Measurements from ENCODE around the gene PRKX.
"Not testable (repeated sequence)": the region's sequence is repeated elsewhere in the genome, so short reads cannot be mapped to it uniquely, and the experiment has no call there.

Gene PRKX

DNA sequence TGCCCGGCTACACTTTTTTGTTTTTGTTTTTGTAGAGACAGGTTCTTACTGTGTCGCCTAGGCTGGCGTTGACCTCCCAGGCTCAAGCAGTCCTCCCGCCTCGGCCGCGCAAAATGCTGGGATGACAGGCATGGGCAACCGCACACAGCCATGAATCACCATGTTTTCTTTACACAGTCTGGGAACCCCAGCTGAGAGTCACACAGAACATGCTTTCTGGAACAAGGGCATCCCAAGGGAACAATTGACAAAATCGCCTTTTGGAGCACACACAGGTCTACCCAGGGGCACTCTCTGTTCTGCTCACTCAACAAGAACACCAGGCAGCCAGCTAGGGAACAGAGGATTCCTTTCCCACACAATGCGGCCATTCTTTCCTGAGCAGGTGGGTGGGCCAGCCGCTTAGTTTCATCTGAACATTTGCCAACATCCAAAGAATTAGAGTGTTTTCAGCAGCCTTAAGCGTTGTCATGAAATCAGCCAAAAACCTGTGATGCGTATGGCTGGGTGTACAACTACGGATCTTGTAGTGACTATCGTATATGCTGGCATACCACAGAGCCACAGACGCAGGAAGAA lies 15.7 kb downstream of the PRKX start:
- no peak for DNase-seq
- Mint-ChIP-seq H3K36me3 (ENCODE audit: low read depth) (peaks cover 42% of the 10 kb centered on the region), H3K27me3 (no peaks in the 10 kb centered on the region), H3K27ac (peak overlapping the region; percentile 18), H3K4me3 (no peak overlapping the region), H3K4me1 (ENCODE audit: low read depth) (peaks cover 71% of the 10 kb centered on the region), H3K9me3 (no peaks in the 10 kb centered on the region)

DNA sequence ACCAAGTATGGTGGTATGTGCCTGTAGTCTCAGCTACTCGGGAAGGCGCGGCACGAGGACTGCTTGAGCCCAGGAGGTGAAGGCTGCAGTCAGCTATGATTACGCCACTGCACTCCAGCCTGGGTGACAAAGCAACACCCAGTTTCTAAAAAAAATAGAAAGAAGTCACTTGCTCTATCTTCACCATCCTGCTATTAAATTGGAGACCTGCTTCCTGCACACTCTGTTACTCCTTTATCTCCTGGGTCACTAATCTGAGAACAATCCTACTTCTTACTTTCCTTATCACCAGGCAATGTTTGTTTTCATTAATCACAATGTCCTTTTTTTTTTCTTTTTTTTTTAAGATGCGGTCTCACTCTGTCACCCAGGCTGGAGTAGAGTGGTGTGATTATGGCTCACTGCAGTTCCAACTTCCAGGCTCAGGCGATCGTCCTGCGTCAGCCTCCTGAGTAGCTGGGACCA lies 16.2 kb downstream of the PRKX start:
- H3K27ac Mint-ChIP-seq, result peak overlapping the region; percentile 18
- H3K4me3 Mint-ChIP-seq, result no peak overlapping the region
- H3K36me3 Mint-ChIP-seq (ENCODE audit: low read depth), result peaks cover 43% of the 10 kb centered on the region
- no peaks in the 10 kb centered on the region for H3K9me3 Mint-ChIP-seq
- H3K4me1 Mint-ChIP-seq (ENCODE audit: low read depth), result peaks cover 73% of the 10 kb centered on the region
- no peaks in the 10 kb centered on the region for H3K27me3 Mint-ChIP-seq
- DNase-seq, result no peak

DNA sequence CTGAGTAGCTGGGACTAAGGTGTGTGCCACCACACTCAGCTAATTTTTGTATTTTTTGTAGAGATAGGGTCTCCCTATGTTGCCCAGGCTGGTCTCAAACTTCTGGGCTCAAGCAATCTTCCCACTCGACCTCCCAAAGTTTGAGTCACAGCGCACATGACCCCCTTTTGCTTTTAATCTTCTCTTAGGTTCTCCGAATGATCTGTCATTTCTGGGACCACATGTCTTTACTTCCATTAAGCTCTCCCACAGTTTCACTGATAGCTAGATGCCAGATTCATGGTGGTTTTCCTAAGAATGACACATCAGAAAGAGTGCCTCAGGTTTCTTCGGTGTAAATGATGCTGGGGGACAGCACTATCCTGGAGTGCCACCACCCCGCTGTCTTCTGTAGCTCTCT lies 17.9 kb downstream of the PRKX start:
- H3K36me3 Mint-ChIP-seq (ENCODE audit: low read depth), result peaks cover 29% of the 10 kb centered on the region
- H3K27me3 Mint-ChIP-seq, result no peaks in the 10 kb centered on the region
- H3K4me3 Mint-ChIP-seq, result no peak overlapping the region
- peaks cover 67% of the 10 kb centered on the region for H3K4me1 Mint-ChIP-seq (ENCODE audit: low read depth)
- H3K27ac Mint-ChIP-seq, result peak overlapping the region; percentile 79
- no peak for DNase-seq
- H3K9me3 Mint-ChIP-seq, result no peaks in the 10 kb centered on the region

GRCh38 chrX:3690140-3690539 lies 23.3 kb downstream of the PRKX start:
- Mint-ChIP-seq H3K27ac (peak overlapping the region; percentile 33), H3K4me1 (ENCODE audit: low read depth) (peaks cover 47% of the 10 kb centered on the region), H3K36me3 (ENCODE audit: low read depth) (peaks cover 15% of the 10 kb centered on the region), H3K4me3 (no peak overlapping the region), H3K9me3 (no peaks in the 10 kb centered on the region), H3K27me3 (no peaks in the 10 kb centered on the region)
- no peak for DNase-seq

DNA sequence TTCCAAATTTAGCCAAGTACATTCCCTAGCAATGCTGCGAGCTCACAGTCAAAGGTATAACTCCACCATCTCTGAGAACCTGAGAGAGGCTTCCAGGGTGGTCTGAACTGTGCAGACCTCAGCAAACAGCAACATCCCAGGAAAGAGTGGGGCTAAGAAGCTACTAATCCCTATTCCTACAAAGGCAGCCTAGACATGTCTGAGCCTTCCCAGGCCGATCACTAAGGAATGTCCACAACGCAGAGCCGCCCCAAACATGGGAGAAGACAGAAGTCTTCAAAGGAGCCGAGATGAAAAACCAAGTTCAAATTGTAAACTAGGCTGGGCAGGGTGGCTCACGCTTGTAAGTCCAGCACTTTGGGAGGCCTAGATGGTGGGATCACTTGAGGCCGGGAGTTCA lies 30.2 kb downstream of the PRKX start:
- not testable (repeated sequence) for DNase-seq; H3K4me3 Mint-ChIP-seq; H3K27ac Mint-ChIP-seq; H3K36me3 Mint-ChIP-seq (ENCODE audit: low read depth); H3K9me3 Mint-ChIP-seq; H3K27me3 Mint-ChIP-seq
- peaks cover 37% of the 10 kb centered on the region for H3K4me1 Mint-ChIP-seq (ENCODE audit: low read depth)

DNA sequence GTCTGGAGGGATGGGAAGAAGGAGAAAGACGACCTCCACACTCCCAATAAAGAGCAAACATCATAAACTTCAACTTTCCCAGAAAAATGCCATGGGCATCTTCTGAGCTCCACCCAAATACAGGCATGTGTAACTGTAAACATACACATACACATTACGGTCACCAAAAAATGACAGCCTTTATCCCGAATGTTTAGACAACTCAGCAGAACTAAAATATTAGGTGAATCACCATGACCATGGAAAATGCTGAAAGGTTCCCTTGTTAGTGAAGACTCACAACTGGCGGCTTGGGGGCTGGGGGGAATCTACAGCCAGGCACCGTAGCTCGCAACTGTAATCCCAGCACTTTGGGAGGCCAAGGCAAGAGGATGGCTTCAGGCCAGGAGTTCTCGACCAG lies 33.0 kb downstream of the PRKX start:
- no peak for DNase-seq
- Mint-ChIP-seq H3K27me3 (no peaks in the 10 kb centered on the region), H3K36me3 (ENCODE audit: low read depth) (peaks cover 16% of the 10 kb centered on the region), H3K4me3 (no peak overlapping the region), H3K27ac (no peak overlapping the region), H3K9me3 (no peaks in the 10 kb centered on the region), H3K4me1 (ENCODE audit: low read depth) (peaks cover 31% of the 10 kb centered on the region)

DNA sequence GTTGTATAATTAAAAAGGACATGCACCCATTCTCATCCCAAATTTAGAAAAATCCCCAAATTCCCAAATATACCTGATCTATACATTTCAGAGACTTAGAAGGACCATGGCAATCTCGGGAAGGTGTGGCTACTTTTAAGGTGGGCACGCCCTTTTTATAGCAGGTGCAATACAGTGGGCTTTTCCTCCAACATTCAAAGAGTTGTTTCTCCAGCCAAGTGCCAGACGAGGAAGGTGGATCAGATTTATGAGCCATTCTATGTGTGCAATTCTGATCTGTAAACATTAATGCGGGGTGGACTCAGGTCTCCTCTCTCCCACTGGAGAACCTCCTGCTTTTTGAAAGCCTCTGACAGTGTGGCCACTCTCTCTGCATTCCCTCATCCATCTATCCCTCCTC lies 33.8 kb downstream of the PRKX start:
- no peaks in the 10 kb centered on the region for H3K27me3 Mint-ChIP-seq
- no peak overlapping the region for H3K4me3 Mint-ChIP-seq
- peak overlapping the region; percentile 53 for H3K27ac Mint-ChIP-seq
- no peak for DNase-seq
- peaks cover 28% of the 10 kb centered on the region for H3K4me1 Mint-ChIP-seq (ENCODE audit: low read depth)
- H3K9me3 Mint-ChIP-seq, result no peaks in the 10 kb centered on the region
- H3K36me3 Mint-ChIP-seq (ENCODE audit: low read depth), result peaks cover 23% of the 10 kb centered on the region

DNA sequence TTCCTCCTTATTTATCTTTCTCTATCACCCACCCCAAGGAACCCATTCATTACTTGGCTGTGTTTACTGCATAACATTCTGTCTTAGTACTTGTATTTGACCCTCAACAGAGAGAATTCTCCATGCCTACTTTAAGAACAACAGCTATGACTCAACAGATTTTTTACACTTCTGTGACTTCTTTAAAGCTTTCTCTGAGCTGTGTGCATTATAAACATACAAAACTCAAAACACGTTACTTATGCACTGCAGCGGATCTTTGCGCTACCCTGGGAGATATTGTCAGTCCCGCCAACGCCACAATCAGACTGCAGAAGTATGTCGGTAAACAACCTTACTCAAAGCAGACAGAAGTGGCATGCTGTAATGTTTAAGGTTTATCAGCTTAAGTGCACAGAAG lies 35.1 kb downstream of the PRKX start:
- Mint-ChIP-seq H3K36me3 (ENCODE audit: low read depth) (peaks cover 36% of the 10 kb centered on the region), H3K4me1 (ENCODE audit: low read depth) (peaks cover 28% of the 10 kb centered on the region), H3K9me3 (no peaks in the 10 kb centered on the region), H3K4me3 (no peak overlapping the region), H3K27ac (peak overlapping the region; percentile 11), H3K27me3 (no peaks in the 10 kb centered on the region)
- DNase-seq, result no peak

DNA sequence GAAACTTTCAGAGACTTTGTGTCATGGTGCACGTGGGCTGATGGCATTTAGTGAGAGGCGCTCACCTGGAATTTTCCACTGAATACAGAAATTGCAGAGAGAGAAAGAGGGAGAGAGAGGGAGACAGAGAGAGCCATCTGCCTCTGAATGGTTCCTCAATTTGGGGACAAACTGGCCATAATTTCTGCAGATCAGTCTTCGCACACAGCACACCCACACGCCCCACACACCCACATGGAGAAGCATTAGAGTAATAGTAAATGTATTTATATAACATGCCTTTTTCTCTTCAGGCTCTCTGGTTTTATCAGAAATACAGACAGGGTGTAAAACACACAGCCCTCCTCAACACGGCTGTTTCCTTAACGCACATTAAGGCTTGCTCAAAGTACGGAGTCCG lies 38.6 kb downstream of the PRKX start:
- Mint-ChIP-seq H3K9me3 (no peaks in the 10 kb centered on the region), H3K36me3 (ENCODE audit: low read depth) (peaks cover 59% of the 10 kb centered on the region), H3K4me3 (no peak overlapping the region), H3K4me1 (ENCODE audit: low read depth) (peaks cover 21% of the 10 kb centered on the region), H3K27me3 (no peaks in the 10 kb centered on the region), H3K27ac (no peak overlapping the region)
- DNase-seq, result no peak

DNA sequence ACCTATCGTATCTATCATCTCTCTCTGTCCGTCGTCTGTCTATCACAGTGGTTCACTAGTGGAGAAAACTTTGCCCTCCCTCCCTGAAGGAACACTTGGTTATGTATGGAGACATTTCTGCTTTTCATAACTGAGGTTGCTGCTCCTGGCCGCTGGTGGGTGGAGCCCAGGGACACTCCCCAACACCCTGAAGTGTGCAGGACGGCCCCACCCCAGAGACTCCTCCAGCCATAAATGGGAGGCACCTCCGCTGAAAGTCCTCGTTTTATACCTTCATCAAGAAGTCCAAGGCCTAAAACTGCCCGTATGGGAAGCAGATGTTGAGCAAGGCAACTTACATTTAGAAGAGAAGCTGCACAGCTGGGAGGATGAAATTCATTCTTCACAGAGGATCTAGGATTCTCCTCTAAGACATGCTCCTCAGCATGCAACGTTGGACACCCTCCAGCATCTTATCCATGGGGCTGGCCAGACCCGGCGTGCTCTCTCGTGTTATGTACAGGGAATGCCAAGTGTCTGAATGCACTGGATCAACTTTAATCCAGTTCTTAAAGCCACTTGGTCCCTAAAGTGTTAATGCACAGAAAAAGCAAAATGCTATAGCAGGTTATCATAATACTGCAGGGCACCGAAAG lies 43.5 kb downstream of the PRKX start:
- Mint-ChIP-seq H3K9me3 (no peaks in the 10 kb centered on the region), H3K36me3 (ENCODE audit: low read depth) (peaks cover 77% of the 10 kb centered on the region), H3K4me1 (ENCODE audit: low read depth) (no peaks in the 10 kb centered on the region), H3K4me3 (no peak overlapping the region), H3K27me3 (no peaks in the 10 kb centered on the region), H3K27ac (no peak overlapping the region)
- no peak for DNase-seq

GRCh38 chrX:3666975-3667374 lies 46.5 kb downstream of the PRKX start:
- Mint-ChIP-seq H3K9me3 (no peaks in the 10 kb centered on the region), H3K27me3 (no peaks in the 10 kb centered on the region), H3K27ac (peak overlapping the region; percentile 29), H3K4me1 (ENCODE audit: low read depth) (peaks cover 3% of the 10 kb centered on the region), H3K36me3 (ENCODE audit: low read depth) (peaks cover 69% of the 10 kb centered on the region), H3K4me3 (no peak overlapping the region)
- DNase-seq, result no peak

- H3K4me1 Mint-ChIP-seq (ENCODE audit: low read depth), result peaks cover 6% of the 10 kb centered on the region
Measured at GRCh38 chrX:3664921-3665320, 48.5 kb downstream of the PRKX start.

GRCh38 chrX:3663576-3664250 lies 49.7 kb downstream of the PRKX start:
- not testable (repeated sequence) for H3K4me3 Mint-ChIP-seq; DNase-seq; H3K27me3 Mint-ChIP-seq; H3K4me1 Mint-ChIP-seq (ENCODE audit: low read depth); H3K9me3 Mint-ChIP-seq
- Mint-ChIP-seq H3K36me3 (ENCODE audit: low read depth) (peaks cover 67% of the 10 kb centered on the region), H3K27ac (peak overlapping the region; percentile 51)

More at GRCh38 chrX:3664921-3665320, 48.5 kb downstream of the PRKX start:
- Mint-ChIP-seq H3K9me3 (no peaks in the 10 kb centered on the region), H3K36me3 (ENCODE audit: low read depth) (peaks cover 71% of the 10 kb centered on the region), H3K27me3 (no peaks in the 10 kb centered on the region), H3K4me3 (no peak overlapping the region), H3K27ac (no peak overlapping the region)
- DNase-seq, result no peak

- no peak for DNase-seq
- Mint-ChIP-seq H3K9me3 (no peaks in the 10 kb centered on the region), H3K4me1 (ENCODE audit: low read depth) (peaks cover 6% of the 10 kb centered on the region), H3K27me3 (no peaks in the 10 kb centered on the region), H3K4me3 (no peak overlapping the region), H3K36me3 (ENCODE audit: low read depth) (peaks cover 47% of the 10 kb centered on the region), H3K27ac (no peak overlapping the region)
Measured at GRCh38 chrX:3659761-3660160, 53.7 kb downstream of the PRKX start.

DNA sequence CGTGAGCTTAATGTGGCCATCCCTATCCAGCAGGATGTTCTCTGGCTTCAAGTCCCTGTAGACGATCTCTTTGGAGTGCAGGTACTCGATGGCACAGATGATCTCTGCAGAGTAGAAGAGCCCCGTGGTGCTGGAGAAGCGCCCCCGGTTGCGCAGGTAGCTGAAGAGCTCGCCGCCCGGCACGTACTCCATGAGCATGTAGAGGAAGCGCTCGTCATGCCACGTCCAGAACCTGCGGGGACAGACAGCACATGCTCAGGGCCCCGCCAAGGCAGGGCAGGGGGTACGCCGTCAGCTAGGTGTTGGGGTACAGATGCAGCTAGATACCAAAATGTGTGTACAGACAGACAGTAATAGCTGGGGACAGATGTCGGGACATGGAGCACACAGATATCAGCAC lies 58.3 kb downstream of the PRKX start:
- peaks cover 8% of the 10 kb centered on the region for H3K4me1 Mint-ChIP-seq (ENCODE audit: low read depth)
- H3K9me3 Mint-ChIP-seq, result no peaks in the 10 kb centered on the region
- no peaks in the 10 kb centered on the region for H3K27me3 Mint-ChIP-seq
- peaks cover 41% of the 10 kb centered on the region for H3K36me3 Mint-ChIP-seq (ENCODE audit: low read depth)
- no peak for DNase-seq
- H3K27ac Mint-ChIP-seq, result no peak overlapping the region
- no peak overlapping the region for H3K4me3 Mint-ChIP-seq
